ENCODE results near the gene TBL1XR1.
"Not testable (repeated sequence)": the region's sequence is repeated elsewhere in the genome, so short reads cannot be mapped to it uniquely, and the experiment has no call there.

Gene TBL1XR1

DNA sequence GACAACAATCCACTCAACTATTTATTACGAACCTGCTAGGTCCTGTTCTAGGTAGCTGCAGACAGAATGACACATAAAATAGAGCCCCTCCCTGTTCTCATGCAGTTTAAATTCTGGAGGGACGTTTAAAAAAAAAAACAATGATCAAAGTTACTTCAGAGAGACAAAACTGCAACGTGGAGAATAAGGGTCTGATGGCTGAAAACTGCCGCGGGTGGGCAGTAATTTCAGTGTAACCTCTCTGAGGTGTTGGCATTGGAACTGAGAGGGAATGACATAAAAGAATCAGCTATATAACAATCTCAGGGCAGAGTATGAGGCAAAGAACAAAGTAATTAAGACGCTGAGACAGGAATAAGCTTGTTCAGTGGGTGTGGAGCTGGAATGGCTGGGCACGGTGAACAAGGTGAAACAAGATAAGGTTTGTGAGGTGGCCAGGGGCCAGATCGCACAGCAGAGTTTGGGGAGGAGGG lies 19.5 kb downstream of the TBL1XR1 start:
- no peak overlapping the region for H3K4me3 ChIP-seq (ENCODE audit: low read depth, low read length)
- no peak for DNase-seq (ENCODE audit: low read depth)
- TF ChIP-seq, protein P1, sequence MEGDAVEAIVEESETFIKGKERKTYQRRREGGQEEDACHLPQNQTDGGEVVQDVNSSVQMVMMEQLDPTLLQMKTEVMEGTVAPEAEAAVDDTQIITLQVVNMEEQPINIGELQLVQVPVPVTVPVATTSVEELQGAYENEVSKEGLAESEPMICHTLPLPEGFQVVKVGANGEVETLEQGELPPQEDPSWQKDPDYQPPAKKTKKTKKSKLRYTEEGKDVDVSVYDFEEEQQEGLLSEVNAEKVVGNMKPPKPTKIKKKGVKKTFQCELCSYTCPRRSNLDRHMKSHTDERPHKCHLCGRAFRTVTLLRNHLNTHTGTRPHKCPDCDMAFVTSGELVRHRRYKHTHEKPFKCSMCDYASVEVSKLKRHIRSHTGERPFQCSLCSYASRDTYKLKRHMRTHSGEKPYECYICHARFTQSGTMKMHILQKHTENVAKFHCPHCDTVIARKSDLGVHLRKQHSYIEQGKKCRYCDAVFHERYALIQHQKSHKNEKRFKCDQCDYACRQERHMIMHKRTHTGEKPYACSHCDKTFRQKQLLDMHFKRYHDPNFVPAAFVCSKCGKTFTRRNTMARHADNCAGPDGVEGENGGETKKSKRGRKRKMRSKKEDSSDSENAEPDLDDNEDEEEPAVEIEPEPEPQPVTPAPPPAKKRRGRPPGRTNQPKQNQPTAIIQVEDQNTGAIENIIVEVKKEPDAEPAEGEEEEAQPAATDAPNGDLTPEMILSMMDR (IDR thresholded peaks at IDR 0.05; ENCODE audit: low read depth, low read length, missing control alignments), result no peak
- in situ Hi-C loops (cut with HindIII; ENCODE audit: low sequenced_read_pairs), result loop anchor here (25.0 kb wide), 1 partner anchor 1160 kb away; no protein-coding TSS in a partner anchor

DNA sequence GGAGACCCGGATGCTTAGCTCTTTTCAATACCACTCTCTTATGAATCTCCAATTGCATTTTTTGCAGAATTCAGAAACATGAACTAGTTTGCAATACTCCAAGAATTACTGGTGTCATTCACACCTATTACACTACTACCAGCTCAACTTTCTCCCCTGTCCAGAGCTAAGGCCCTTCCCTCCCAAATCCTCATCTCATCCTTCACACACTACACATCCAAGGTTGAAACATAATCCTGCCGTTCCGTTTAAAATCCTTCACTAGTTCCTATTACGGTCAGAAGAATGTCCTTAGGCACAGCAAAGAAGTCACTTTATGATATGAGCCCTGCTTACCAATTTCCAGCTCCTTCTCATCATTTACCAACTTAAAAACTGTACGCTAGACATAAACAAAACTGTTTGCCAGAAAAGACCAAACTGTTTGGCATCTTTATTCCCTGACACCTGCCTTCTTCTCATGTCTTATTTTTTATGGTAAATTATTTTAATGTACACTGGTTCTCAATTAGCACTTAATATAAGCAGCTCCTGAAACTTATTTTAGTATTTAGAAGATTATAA lies 22.6 kb downstream of the TBL1XR1 start:
- TF ChIP-seq, protein P1 (IDR thresholded peaks at IDR 0.05; ENCODE audit: low read depth, low read length, missing control alignments), result no peak
- no peak overlapping the region for H3K4me3 ChIP-seq (ENCODE audit: low read depth, low read length)
- no peak for DNase-seq (ENCODE audit: low read depth)
- in situ Hi-C loops (cut with HindIII; ENCODE audit: low sequenced_read_pairs), result loop anchor here (25.0 kb wide), 1 partner anchor 1163 kb away; no protein-coding TSS in a partner anchor

DNA sequence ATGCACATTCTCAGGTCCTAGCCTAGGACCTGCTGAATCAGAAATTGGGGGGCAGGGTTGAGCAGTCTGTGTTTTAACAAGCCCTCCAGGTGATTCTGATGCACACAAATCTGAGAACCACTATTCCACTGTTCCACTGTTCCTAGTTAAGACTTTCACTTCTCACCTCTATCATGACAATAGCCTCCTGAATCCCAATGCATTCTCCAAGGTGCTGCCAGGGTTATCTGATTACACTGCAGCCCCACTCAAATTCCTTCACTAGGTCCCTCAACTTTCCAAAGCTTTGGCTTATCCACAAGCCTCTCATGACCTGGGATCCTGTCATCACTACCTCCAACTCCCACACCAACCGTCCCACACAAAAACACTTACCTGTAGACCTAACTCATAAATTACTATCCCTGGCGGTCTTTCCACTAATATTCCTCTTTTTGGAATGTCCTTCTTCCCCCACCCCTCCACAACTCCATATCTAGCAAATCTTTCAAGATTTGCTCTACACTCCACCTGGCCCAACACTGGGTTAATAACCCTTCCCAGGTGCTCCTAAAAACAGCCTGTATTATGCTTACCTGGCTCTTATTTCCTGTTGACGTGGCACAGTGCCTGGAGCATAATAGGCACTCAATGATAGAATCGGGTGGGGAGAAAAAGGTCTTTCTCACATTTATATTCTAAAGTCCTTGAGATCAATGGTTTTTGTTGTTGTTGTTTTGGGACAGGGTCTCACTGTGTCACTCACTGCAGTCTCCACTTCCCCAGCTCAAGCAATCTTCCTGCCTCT lies 27.2 kb downstream of the TBL1XR1 start:
- DNase-seq (ENCODE audit: low read depth), result no peak
- no peak overlapping the region for H3K4me3 ChIP-seq (ENCODE audit: low read depth, low read length)
- TF ChIP-seq, protein P1 (IDR thresholded peaks at IDR 0.05; ENCODE audit: low read depth, low read length, missing control alignments), result no peak
- in situ Hi-C loops (cut with HindIII; ENCODE audit: low sequenced_read_pairs), result no loop called here

DNA sequence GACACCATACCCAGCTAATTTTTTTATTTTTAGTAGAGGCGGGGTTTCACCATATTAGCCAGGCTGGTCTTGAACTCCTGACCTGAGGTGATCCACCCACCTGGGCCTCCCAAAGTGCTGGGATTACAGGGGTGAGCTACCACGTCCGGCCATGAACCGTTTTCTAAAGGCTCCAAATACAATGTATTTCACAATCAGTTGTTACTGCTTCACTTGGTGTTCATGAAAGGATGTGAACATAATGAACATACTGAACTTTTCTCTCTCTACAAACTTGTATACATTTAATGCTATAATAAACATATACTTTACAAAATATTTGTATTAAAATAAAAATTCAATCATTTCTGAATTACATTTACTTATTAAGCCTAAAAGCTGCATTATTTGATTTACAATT lies 28.9 kb downstream of the TBL1XR1 start:
- TF ChIP-seq, protein P1 (IDR thresholded peaks at IDR 0.05; ENCODE audit: low read depth, low read length, missing control alignments), result no peak
- in situ Hi-C loops (cut with HindIII; ENCODE audit: low sequenced_read_pairs), result no loop called here

DNA sequence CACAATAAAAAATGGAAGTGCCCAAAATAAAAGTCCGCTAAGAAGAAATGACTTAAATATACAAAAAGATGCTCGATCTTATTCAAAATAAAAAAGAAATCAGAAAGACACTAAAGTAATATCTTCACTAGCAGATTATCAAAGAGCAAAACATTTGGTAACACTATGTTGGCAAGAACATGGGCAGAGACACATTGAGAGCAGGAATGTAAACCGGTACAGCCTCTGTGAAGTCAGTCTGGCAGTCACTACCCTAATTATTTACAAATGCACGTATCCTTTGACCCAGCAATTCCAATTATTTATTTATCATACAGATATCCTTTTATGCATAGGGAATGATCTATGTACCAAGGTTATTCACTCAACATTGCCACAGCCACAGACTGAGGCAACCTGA lies 34.5 kb downstream of the TBL1XR1 start:
- no peak overlapping the region for H3K4me3 ChIP-seq (ENCODE audit: low read depth, low read length)
- in situ Hi-C loops (cut with HindIII; ENCODE audit: low sequenced_read_pairs), result no loop called here
- DNase-seq (ENCODE audit: low read depth), result no peak
- TF ChIP-seq, protein P1 (IDR thresholded peaks at IDR 0.05; ENCODE audit: low read depth, low read length, missing control alignments), result no peak

More for the DNA sequence above, 28.9 kb downstream of the TBL1XR1 start:
- no peak overlapping the region for H3K4me3 ChIP-seq (ENCODE audit: low read depth, low read length)
- no peak for DNase-seq (ENCODE audit: low read depth)

DNA sequence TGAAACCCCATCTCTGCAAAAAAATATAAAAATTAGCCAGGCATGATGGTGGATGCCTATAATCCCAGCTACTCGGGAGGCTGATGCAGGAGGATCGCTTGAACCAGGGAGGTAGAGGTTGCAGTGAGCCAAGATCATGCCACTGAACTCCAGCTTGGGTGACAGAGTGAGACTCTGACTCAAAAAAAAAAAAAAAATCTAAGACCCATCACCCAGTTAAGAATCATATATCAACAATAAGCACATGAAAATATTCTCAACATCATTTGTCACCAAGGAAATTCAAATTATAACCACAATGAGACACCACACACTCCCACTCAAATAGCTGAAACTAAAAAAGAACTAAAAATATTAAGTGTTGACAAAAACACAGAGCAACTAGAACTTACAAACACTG lies 35.7 kb downstream of the TBL1XR1 start:
- in situ Hi-C loops (cut with HindIII; ENCODE audit: low sequenced_read_pairs), result not testable (repeated sequence)

DNA sequence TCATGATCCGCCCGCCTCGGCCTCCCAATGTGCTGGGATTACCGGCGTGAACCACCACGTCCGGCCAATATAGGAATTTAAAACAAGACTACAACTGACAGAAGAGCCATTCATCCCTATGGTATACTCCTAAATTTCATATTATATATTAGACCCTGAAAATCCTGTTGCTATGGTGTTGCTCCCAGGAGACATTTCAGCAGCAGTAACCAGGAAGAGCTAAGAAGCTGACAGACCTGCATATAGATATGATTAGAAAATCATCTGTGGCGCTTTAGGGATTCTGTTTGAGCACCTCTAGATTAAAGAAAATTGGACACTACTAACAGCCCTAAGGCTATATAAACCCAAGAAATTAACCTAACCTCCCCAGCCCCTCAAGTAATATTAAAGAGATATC lies 38.8 kb downstream of the TBL1XR1 start:
- H3K4me3 ChIP-seq (ENCODE audit: low read depth, low read length), result no peak overlapping the region
- in situ Hi-C loops (cut with HindIII; ENCODE audit: low sequenced_read_pairs), result no loop called here
- DNase-seq (ENCODE audit: low read depth), result no peak
- TF ChIP-seq, protein P1 (IDR thresholded peaks at IDR 0.05; ENCODE audit: low read depth, low read length, missing control alignments), result no peak

More for the DNA sequence above, 35.7 kb downstream of the TBL1XR1 start:
- DNase-seq (ENCODE audit: low read depth); H3K4me3 ChIP-seq (ENCODE audit: low read depth, low read length): not testable (repeated sequence)
